Lower leg skin (tissue), 4 donors: Measurements from ENCODE around the gene C10orf53. TPM values are rescaled to one million over a fixed set of nuclear protein-coding genes. Genes with fewer than 3 reads are reported as not detected.

Experiments
- DNase-seq, 2 donors: peaks; one replicate each; pipeline ENCODE4 v3.0.0-alpha.2; 2019; ENCODE audit warnings: low spot score in 2 of 2
- H3K4me3 ChIP-seq: fragments of 200-600 bp; sonication (generic); 2 replicates; pipeline ENCODE4 v1.5.1; 2017; ENCODE audit warnings: mild to moderate bottlenecking, low read depth; ENCODE audit not compliant: poor library complexity, severe bottlenecking
- CTCF ChIP-seq, 3 donors: fragments of 450-650 bp; IDR thresholded peaks; one replicate each; pipeline ENCODE4 v1.5.1; 2016; ENCODE audit warnings: antibody characterized with exemption in 3 of 3, mild to moderate bottlenecking in 3 of 3, moderate library complexity in 2 of 3
- POLR2A ChIP-seq, 2 donors: fragments of 450-650 bp; IDR thresholded peaks; one replicate each; pipeline ENCODE4 v1.6.1; 2016 to 2017; ENCODE audit warnings: antibody characterized with exemption in 2 of 2, mild to moderate bottlenecking in 1 of 2, moderate library complexity in 1 of 2
- WGBS, 2 donors: methylation state at CpG; one replicate each; pipeline ENCODE4 v1.1.5; 2018; 5-methylcytosine and 5-hydroxymethylcytosine counted together
- intact Hi-C: fragments of 100-400 bp; cut with DNase I; formaldehyde crosslinking; loops from one replicate; pipeline ENCODE4 v1.15.0; 2023; ENCODE audit warnings: low total_unique reads
- total RNA-seq, 4 donors: library from RNA; depleted of rRNA; stranded (reverse); fragments of >200 nt; gene quantifications; one replicate each; pipeline ENCODE4 v1.1.0, GENCODE V29; 2016

Gene C10orf53
- total RNA-seq, 4 donors from 2014 or later, result not detected

GRCh38 chr10:49650724-49651034 lies 28.8 kb upstream of the C10orf53 start:
- H3K4me3 ChIP-seq, result no peak overlapping the region
- peak in 1 of 2 donors; percentile 4 for DNase-seq
- TF ChIP-seq POLR2A (IDR thresholded peaks at IDR 0.05), result no peak
- no peak for TF ChIP-seq CTCF (IDR thresholded peaks at IDR 0.05)
- intact Hi-C loops, result no loop called here
- 94 to 100% methylated on average over 1 of the region's 1 CpG for WGBS, 2 donors

- WGBS, 2 donors, result 73 to 78% methylated on average over 14 to 15 of the region's 15 CpGs
- H3K4me3 ChIP-seq, result no peak overlapping the region
- TF ChIP-seq CTCF (IDR thresholded peaks at IDR 0.05), result no peak
- no peak for TF ChIP-seq POLR2A (IDR thresholded peaks at IDR 0.05)
- intact Hi-C loops, result no loop called here
- DNase-seq, result no peak
These were observed 28.2 kb upstream of the C10orf53 start for GRCh38 chr10:49651039-49651835.

GRCh38 chr10:49651917-49652316 lies 27.5 kb upstream of the C10orf53 start:
- intact Hi-C loops, result no loop called here
- no peak overlapping the region for H3K4me3 ChIP-seq
- 70 to 74% methylated on average over 2 of the region's 2 CpGs for WGBS, 2 donors
- TF ChIP-seq CTCF (IDR thresholded peaks at IDR 0.05) (no peak), POLR2A (IDR thresholded peaks at IDR 0.05) (no peak)
- no peak for DNase-seq

GRCh38 chr10:49652421-49653272 lies 26.8 kb upstream of the C10orf53 start:
- intact Hi-C loops, result no loop called here
- no peak for TF ChIP-seq CTCF (IDR thresholded peaks at IDR 0.05)
- no peak for TF ChIP-seq POLR2A (IDR thresholded peaks at IDR 0.05)
- no peak overlapping the region for H3K4me3 ChIP-seq
- peak; percentile 10 to 81 for DNase-seq
- WGBS, 2 donors, result 79 to 81% methylated on average over 15 of the region's 15 CpGs

GRCh38 chr10:49653273-49653929 lies 26.1 kb upstream of the C10orf53 start:
- 74 to 77% methylated on average over 8 to 11 of the region's 11 CpGs for WGBS, 2 donors
- intact Hi-C loops, result no loop called here
- no peak for DNase-seq

More at GRCh38 chr10:49653273-49653929, 26.1 kb upstream of the C10orf53 start:
- H3K4me3 ChIP-seq, result no peak overlapping the region
- no peak for TF ChIP-seq CTCF (IDR thresholded peaks at IDR 0.05)
- TF ChIP-seq POLR2A (IDR thresholded peaks at IDR 0.05), result no peak
